OCI-LY1 (cell line): Measurements from ENCODE around the gene CABYR.

Experiments used
- H2AFZ ChIP-seq: fragments of 200-600 bp; sonication (generic), shearing (Covaris generic); 2 replicates; pipeline ENCODE4 v1.6.0; 2014; ENCODE audit warnings: antibody characterized with exemption, mild to moderate bottlenecking, low read length
- H3F3A ChIP-seq: fragments of 200-600 bp; sonication (generic), shearing (Covaris generic); 2 replicates; pipeline ENCODE4 v1.6.0; 2014; ENCODE audit warnings: mild to moderate bottlenecking, antibody characterized with exemption, low read length, moderate library complexity; ENCODE audit not compliant: insufficient read depth
- H3K27ac ChIP-seq: fragments of 200-600 bp; sonication (generic); 2 replicates; pipeline ENCODE4 v1.5.1; 2014; ENCODE audit warnings: low read length, mixed run types, mild to moderate bottlenecking, low read depth; ENCODE audit not compliant: poor library complexity, severe bottlenecking
- H3K27me3 ChIP-seq: fragments of 200-600 bp; sonication (generic); 2 replicates; pipeline ENCODE4 v1.6.0; 2014; ENCODE audit warnings: antibody characterized with exemption, mild to moderate bottlenecking, low read length, moderate library complexity; ENCODE audit not compliant: insufficient read depth
- H3K36me3 ChIP-seq: fragments of 200-600 bp; sonication (generic); 2 replicates; pipeline ENCODE4 v1.6.1; 2014; ENCODE audit warnings: mild to moderate bottlenecking, antibody characterized with exemption, low read length, moderate library complexity, mixed read lengths; ENCODE audit not compliant: insufficient read depth
- H3K4me1 ChIP-seq: fragments of 200-600 bp; sonication (generic); 2 replicates; pipeline ENCODE4 v1.5.1; 2014; ENCODE audit warnings: mild to moderate bottlenecking, low read length, moderate library complexity; ENCODE audit not compliant: insufficient read depth, severe bottlenecking
- H3K4me2 ChIP-seq: fragments of 200-600 bp; sonication (generic), shearing (Covaris generic); 2 replicates; pipeline ENCODE4 v1.6.1; 2014; ENCODE audit warnings: low read length
- H3K4me3 ChIP-seq: fragments of 200-600 bp; sonication (generic); 2 replicates; pipeline ENCODE4 v1.5.1; 2014; ENCODE audit warnings: low read length, low read depth, mild to moderate bottlenecking, mixed read lengths; ENCODE audit not compliant: poor library complexity, severe bottlenecking
- H3K79me2 ChIP-seq: fragments of 200-600 bp; shearing (Covaris generic); 2 replicates; pipeline ENCODE4 v1.6.1; 2016; ENCODE audit warnings: mixed run types, low read length, mixed read lengths; ENCODE audit not compliant: insufficient read depth
- H3K9ac ChIP-seq: fragments of 200-600 bp; sonication (generic), shearing (Covaris generic); 2 replicates; pipeline ENCODE4 v1.6.1; 2014; ENCODE audit warnings: mild to moderate bottlenecking, low read length, mixed read lengths
- H3K9me2 ChIP-seq: fragments of 200-600 bp; sonication (generic), shearing (Covaris generic); 2 replicates; pipeline ENCODE4 v1.6.1; 2014; ENCODE audit warnings: low read depth, mild to moderate bottlenecking, low read length, mixed read lengths
- H3K9me3 ChIP-seq: fragments of 200-600 bp; shearing (Covaris generic); 2 replicates; pipeline ENCODE4 v1.6.1; 2014; ENCODE audit warnings: low read length, mixed read lengths
- H4K20me1 ChIP-seq: fragments of 200-600 bp; sonication (generic), shearing (Covaris generic); 2 replicates; pipeline ENCODE4 v1.6.0; 2016; ENCODE audit warnings: mild to moderate bottlenecking, low read length; ENCODE audit not compliant: insufficient read depth
- CTCF ChIP-seq: fragments of 200-600 bp; sonication (generic), shearing (Covaris generic); IDR thresholded peaks from 2 replicates; pipeline ENCODE4 v1.5.1; 2017; ENCODE audit warnings: mild to moderate bottlenecking, antibody characterized with exemption, low read length, moderate library complexity, mixed read lengths
- EZH2 ChIP-seq: fragments of 200-600 bp; sonication (generic), shearing (Covaris generic); IDR thresholded peaks from 2 replicates; pipeline ENCODE4 v1.8.0; 2017; ENCODE audit warnings: borderline replicate concordance, mixed run types, mild to moderate bottlenecking, antibody characterized with exemption, low read length, moderate library complexity, mixed read lengths

CABYR gene

DNA sequence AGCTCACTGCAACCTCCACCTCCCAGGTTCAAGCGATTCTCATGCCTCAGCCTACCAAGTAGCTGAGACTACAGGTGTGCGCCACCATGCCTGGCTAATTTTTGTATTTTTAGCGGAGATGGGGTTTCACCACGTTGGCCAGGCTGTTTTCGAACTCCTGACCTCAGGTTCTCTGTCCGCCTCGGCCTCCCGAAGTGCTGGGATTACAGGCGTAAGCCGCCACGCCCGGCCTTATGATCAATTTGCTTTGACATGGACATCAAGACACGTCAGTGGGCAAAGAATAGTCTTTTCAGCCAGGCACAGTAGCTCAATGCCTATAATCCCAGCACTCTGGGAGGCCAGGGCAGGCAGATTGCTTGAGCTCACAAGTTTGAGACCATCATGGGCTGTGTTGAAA, 48.0 kb upstream of the CABYR start:
- no peaks in the 10 kb centered on the region for H3K27me3 ChIP-seq
- no peaks in the 10 kb centered on the region for H3K36me3 ChIP-seq
- H2AFZ ChIP-seq: no peak overlapping the region
- no peaks in the 10 kb centered on the region for H3F3A ChIP-seq
- H3K4me2 ChIP-seq: no peak overlapping the region
- H3K9me3 ChIP-seq: no peaks in the 10 kb centered on the region
- TF ChIP-seq EZH2 (no peak), CTCF (no peak)
- H3K27ac ChIP-seq: no peak overlapping the region
- no peaks in the 10 kb centered on the region for H4K20me1 ChIP-seq
- H3K9ac ChIP-seq: no peak overlapping the region
- no peak overlapping the region for H3K4me3 ChIP-seq
- no peaks in the 10 kb centered on the region for H3K4me1 ChIP-seq
- no peaks in the 10 kb centered on the region for H3K79me2 ChIP-seq
- no peaks in the 10 kb centered on the region for H3K9me2 ChIP-seq

- Histone ChIP-seq H3K79me2 (no peaks in the 10 kb centered on the region), H3K9ac (no peak overlapping the region), H3K27me3 (no peaks in the 10 kb centered on the region), H3K9me3 (no peaks in the 10 kb centered on the region), H3K27ac (no peak overlapping the region), H4K20me1 (no peaks in the 10 kb centered on the region), H3K4me1 (no peaks in the 10 kb centered on the region), H2AFZ (no peak overlapping the region), H3F3A (no peaks in the 10 kb centered on the region), H3K4me2 (no peak overlapping the region), H3K36me3 (no peaks in the 10 kb centered on the region), H3K9me2 (no peaks in the 10 kb centered on the region), H3K4me3 (no peak overlapping the region)
- TF ChIP-seq CTCF (no peak), EZH2 (no peak)
Observed at GRCh38 chr18:24094561-24094960, 44.3 kb upstream of the CABYR start.

DNA sequence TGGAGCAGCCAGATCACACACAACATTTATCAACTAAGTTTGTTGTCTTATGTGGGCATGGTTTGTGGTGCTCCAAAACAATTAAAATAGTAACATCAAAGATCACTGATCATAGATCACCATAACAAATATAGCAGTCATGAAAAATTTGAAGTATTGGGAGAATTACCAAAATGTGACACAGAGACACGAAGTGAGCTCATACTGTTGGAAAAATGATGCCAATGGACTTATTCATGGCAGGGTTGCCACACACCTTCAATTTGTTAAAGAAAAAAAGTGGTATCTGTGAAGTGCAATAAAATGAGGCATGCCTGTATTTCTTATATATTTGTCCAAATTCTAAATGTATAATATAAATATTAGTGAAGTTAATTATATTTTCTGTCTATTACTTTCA, 42.9 kb upstream of the CABYR start:
- TF ChIP-seq CTCF (no peak), EZH2 (no peak)
- H3K9ac ChIP-seq: no peak overlapping the region
- H3K4me2 ChIP-seq: no peak overlapping the region
- no peaks in the 10 kb centered on the region for H3F3A ChIP-seq
- no peaks in the 10 kb centered on the region for H3K27me3 ChIP-seq
- H2AFZ ChIP-seq: no peak overlapping the region
- H3K9me3 ChIP-seq: no peaks in the 10 kb centered on the region
- H3K27ac ChIP-seq: no peak overlapping the region
- no peaks in the 10 kb centered on the region for H3K79me2 ChIP-seq
- no peaks in the 10 kb centered on the region for H3K9me2 ChIP-seq
- H3K4me3 ChIP-seq: no peak overlapping the region
- no peaks in the 10 kb centered on the region for H3K36me3 ChIP-seq
- no peaks in the 10 kb centered on the region for H4K20me1 ChIP-seq
- no peaks in the 10 kb centered on the region for H3K4me1 ChIP-seq
